HEK293 (cell line): Measurements from ENCODE around the gene OTUD1.
A peak's percentile ranks its signal among the peaks of the same experiment; 100 is the strongest.

Source experiments
- CTCF ChIA-PET: fragments of 350-600 bp; formaldehyde crosslinking; extraction: SDS; loops from one replicate; lab custom pipeline; 2021; ENCODE audit warnings: antibody characterized with exemption; lab: Yijun Ruan, JAX
- POLR2A ChIA-PET: fragments of 300-600 bp; formaldehyde crosslinking; extraction: SDS; loops from one replicate; lab custom pipeline; 2020; ENCODE audit warnings: antibody characterized with exemption, inconsistent platforms; lab: Yijun Ruan, JAX
- H3K27ac ChIP-seq: fragments of 200-500 bp; sonication (Bioruptor generic); 2 replicates; pipeline ENCODE4 v1.5.1; 2014; ENCODE audit warnings: low read depth, low read length, control low read depth, inconsistent platforms; ENCODE audit errors: extremely low read depth
- H3K36me3 ChIP-seq, 2 experiments: fragments of 200-500 bp in 1 of 2; sonication (Bioruptor generic) in 1 of 2; 1 replicate in 1 of 2; 2 replicates in 1 of 2; pipeline ENCODE4 v1.5.1; 2014 to 2017; ENCODE audit warnings: inconsistent platforms in 2 of 2, low read length in 2 of 2; ENCODE audit not compliant: control insufficient read depth in 2 of 2, insufficient read depth in 1 of 2
- H3K4me1 ChIP-seq: fragments of 200-500 bp; sonication (Bioruptor generic); 2 replicates; pipeline ENCODE4 v1.5.1; 2014; ENCODE audit warnings: mild to moderate bottlenecking, low read length, inconsistent platforms; ENCODE audit not compliant: control insufficient read depth, insufficient read depth
- H3K4me3 ChIP-seq: 2 replicates; pipeline ENCODE4 v1.5.1; 2011; ENCODE audit warnings: low read depth, mild to moderate bottlenecking, control low read depth, low read length, moderate library complexity
- H3K9me3 ChIP-seq: fragments of 200-500 bp; sonication (Bioruptor generic); 2 replicates; pipeline ENCODE4 v1.5.1; 2014; ENCODE audit warnings: low read depth, low read length, inconsistent platforms; ENCODE audit not compliant: control insufficient read depth, insufficient read depth
- BCL6B ChIP-seq: fragments of 450-650 bp; formaldehyde crosslinking; IDR thresholded peaks from 2 replicates; pipeline ENCODE4 v1.5.1; 2017; ENCODE audit warnings: missing biosample characterization, missing genetic modification characterization
- ELK4 ChIP-seq: IDR thresholded peaks from 2 replicates; pipeline ENCODE4 v1.6.1; 2011; ENCODE audit warnings: mild to moderate bottlenecking, low read depth, low read length, borderline replicate concordance
- GLI4 ChIP-seq: fragments of 450-650 bp; formaldehyde crosslinking; IDR thresholded peaks from 2 replicates; pipeline ENCODE4 v1.5.1; 2016; ENCODE audit warnings: missing biosample characterization, missing genetic modification characterization
- HOXC10 ChIP-seq: sonication (generic); formaldehyde crosslinking; IDR thresholded peaks from 2 replicates; pipeline ENCODE4 v1.8.1; 2023; ENCODE audit warnings: mild to moderate bottlenecking, missing genetic modification reagents
- PRDM1 ChIP-seq: fragments of 450-650 bp; formaldehyde crosslinking; IDR thresholded peaks from 2 replicates; pipeline ENCODE4; 2016; ENCODE audit warnings: missing biosample characterization, missing genetic modification characterization
- PRDM6 ChIP-seq: fragments of 450-650 bp; formaldehyde crosslinking; IDR thresholded peaks from 2 replicates; pipeline ENCODE4 v1.5.1; 2017; ENCODE audit warnings: missing biosample characterization, missing genetic modification characterization
- RBAK ChIP-seq: fragments of 450-650 bp; formaldehyde crosslinking; IDR thresholded peaks from 2 replicates; pipeline ENCODE4 v1.5.1; 2016; ENCODE audit warnings: missing biosample characterization, missing genetic modification characterization
- ZBTB11 ChIP-seq: fragments of 450-650 bp; formaldehyde crosslinking; conservative IDR thresholded peaks from 2 replicates; pipeline ENCODE4 v1.5.1; 2016; ENCODE audit warnings: low read depth, missing biosample characterization, missing genetic modification characterization
- ZEB2 ChIP-seq: fragments of 450-650 bp; formaldehyde crosslinking; IDR thresholded peaks from 2 replicates; pipeline ENCODE4 v1.5.1; 2016; ENCODE audit warnings: missing biosample characterization, missing genetic modification characterization
- ZFP69B ChIP-seq: fragments of 450-650 bp; formaldehyde crosslinking; IDR thresholded peaks from 2 replicates; pipeline ENCODE4 v1.5.1; 2016; ENCODE audit warnings: missing biosample characterization, missing genetic modification characterization
- ZNF138 ChIP-seq: fragments of 450-650 bp; formaldehyde crosslinking; IDR thresholded peaks from 2 replicates; pipeline ENCODE4 v1.5.1; 2016; ENCODE audit warnings: missing biosample characterization, missing genetic modification characterization, borderline replicate concordance
- ZNF157 ChIP-seq: fragments of 450-650 bp; formaldehyde crosslinking; IDR thresholded peaks from 2 replicates; pipeline ENCODE4 v1.5.1; 2016; ENCODE audit warnings: missing biosample characterization, missing genetic modification characterization
- ZNF2 ChIP-seq: fragments of 450-650 bp; formaldehyde crosslinking; IDR thresholded peaks from 2 replicates; pipeline ENCODE4 v1.5.1; 2016; ENCODE audit warnings: missing biosample characterization, missing genetic modification characterization
- ZNF26 ChIP-seq: fragments of 450-650 bp; formaldehyde crosslinking; IDR thresholded peaks from 2 replicates; pipeline ENCODE4 v1.5.1; 2016; ENCODE audit warnings: missing biosample characterization, missing genetic modification characterization
- ZNF292 ChIP-seq: fragments of 450-650 bp; formaldehyde crosslinking; IDR thresholded peaks from 2 replicates; pipeline ENCODE4 v1.5.1; 2016; ENCODE audit warnings: low read depth, missing biosample characterization, missing genetic modification characterization, borderline replicate concordance
- ZNF366 ChIP-seq: fragments of 450-650 bp; formaldehyde crosslinking; conservative IDR thresholded peaks from 2 replicates; pipeline ENCODE4 v1.5.1; 2016; ENCODE audit warnings: missing biosample characterization, missing genetic modification characterization
- ZNF398 ChIP-seq: fragments of 450-650 bp; formaldehyde crosslinking; IDR thresholded peaks from 2 replicates; pipeline ENCODE4 v1.5.1; 2017; ENCODE audit warnings: missing biosample characterization, missing genetic modification characterization
- ZNF501 ChIP-seq: fragments of 450-650 bp; formaldehyde crosslinking; IDR thresholded peaks from 2 replicates; pipeline ENCODE4 v1.5.1; 2016; ENCODE audit warnings: missing biosample characterization, missing genetic modification characterization
- ZNF510 ChIP-seq: fragments of 450-650 bp; formaldehyde crosslinking; IDR thresholded peaks from 2 replicates; pipeline ENCODE4 v1.5.1; 2018; ENCODE audit warnings: mild to moderate bottlenecking, missing genetic modification characterization, missing biosample characterization; ENCODE audit not compliant: insufficient replicate concordance
- ZNF530 ChIP-seq: fragments of 450-650 bp; formaldehyde crosslinking; IDR thresholded peaks from 2 replicates; pipeline ENCODE4 v1.5.1; 2016; ENCODE audit warnings: low read depth, missing biosample characterization, missing genetic modification characterization
- ZNF660 ChIP-seq: fragments of 450-650 bp; IDR thresholded peaks from 2 replicates; pipeline ENCODE4 v1.5.1; 2018; ENCODE audit warnings: missing biosample characterization, mild to moderate bottlenecking, missing genetic modification characterization
- ZNF664 ChIP-seq: fragments of 450-650 bp; formaldehyde crosslinking; IDR thresholded peaks from 2 replicates; pipeline ENCODE4 v1.5.1; 2016; ENCODE audit warnings: missing biosample characterization, missing genetic modification characterization
- ZNF704 ChIP-seq: fragments of 450-650 bp; formaldehyde crosslinking; IDR thresholded peaks from 2 replicates; pipeline ENCODE4 v1.5.1; 2016; ENCODE audit warnings: missing biosample characterization, missing genetic modification characterization
- ZNF747 ChIP-seq: fragments of 450-650 bp; formaldehyde crosslinking; IDR thresholded peaks from 2 replicates; pipeline ENCODE4 v1.5.1; 2016; ENCODE audit warnings: missing biosample characterization, missing genetic modification characterization
- ZSCAN30 ChIP-seq: fragments of 450-650 bp; IDR thresholded peaks from 2 replicates; pipeline ENCODE4 v1.5.1; 2018; ENCODE audit warnings: missing biosample characterization, mild to moderate bottlenecking, missing genetic modification characterization, moderate library complexity

The OTUD1 gene

GRCh38 chr10:23467548-23467947 is 28.7 kb downstream of the OTUD1 start (continued):
- TF ChIP-seq ZNF704 (tag by site-specific recombination) (no peak), PRDM6 (tag by site-specific recombination) (no peak), ZNF501 (no peak), BCL6B (tag by site-specific recombination) (no peak), ZNF530 (tag by site-specific recombination) (no peak), HOXC10 (CRISPR knock-in tag) (no peak), ELK4 (no peak), GLI4 (tag by site-specific recombination) (no peak), ZFP69B (tag by site-specific recombination) (no peak), ZBTB11 (no peak), ZSCAN30 (tag by site-specific recombination) (no peak)
- TF ChIP-seq, all 188 proteins: peak for 0

GRCh38 chr10:23469596-23470237 is 30.8 kb downstream of the OTUD1 start:
- CTCF ChIA-PET = no interaction called here
- no peaks in the 10 kb centered on the region for H3K36me3 ChIP-seq
- no peak overlapping the region for H3K4me3 ChIP-seq
- POLR2A ChIA-PET = no interaction called here
- H3K4me1 ChIP-seq = no peaks in the 10 kb centered on the region
- no peak overlapping the region for H3K27ac ChIP-seq
- H3K9me3 ChIP-seq = no peaks in the 10 kb centered on the region
- TF ChIP-seq ZNF138 (tag by site-specific recombination) (no peak), ZNF398 (tag by site-specific recombination) (no peak), ZNF747 (tag by site-specific recombination) (no peak), PRDM1 (tag by site-specific recombination) (peak; percentile 39; the same call in 1 of the 2 replicates), ZNF292 (no peak), ZNF26 (tag by site-specific recombination) (no peak), ZNF660 (tag by site-specific recombination) (no peak), ZNF157 (no peak), ZNF510 (tag by site-specific recombination) (no peak), ZNF2 (tag by site-specific recombination) (no peak), ZEB2 (no peak), ZNF366 (tag by site-specific recombination) (peak; percentile 64), RBAK (no peak), ZNF664 (tag by site-specific recombination) (no peak)
